Lower leg skin (tissue), 4 donors: ENCODE data around the gene IZUMO1. TPM values are rescaled to one million over a fixed set of nuclear protein-coding genes. Genes with fewer than 3 reads are reported as not detected.
"Not testable (repeated sequence)": the region's sequence is repeated elsewhere in the genome, so short reads cannot be mapped to it uniquely, and the experiment has no call there.

ENCODE experiments used
- DNase-seq, 2 donors: peaks; one replicate each; pipeline ENCODE4 v3.0.0-alpha.2; 2019; ENCODE audit warnings: low spot score in 2 of 2
- H3K4me3 ChIP-seq: fragments of 200-600 bp; sonication (generic); 2 replicates; pipeline ENCODE4 v1.5.1; 2017; ENCODE audit warnings: mild to moderate bottlenecking, low read depth; ENCODE audit not compliant: poor library complexity, severe bottlenecking
- POLR2A ChIP-seq, 2 donors: fragments of 450-650 bp; IDR thresholded peaks; one replicate each; pipeline ENCODE4 v1.6.1; 2016 to 2017; ENCODE audit warnings: antibody characterized with exemption in 2 of 2, mild to moderate bottlenecking in 1 of 2, moderate library complexity in 1 of 2
- WGBS, 2 donors: methylation state at CpG; one replicate each; pipeline ENCODE4 v1.1.5; 2018; 5-methylcytosine and 5-hydroxymethylcytosine counted together
- intact Hi-C: fragments of 100-400 bp; cut with DNase I; formaldehyde crosslinking; loops from one replicate; pipeline ENCODE4 v1.15.0; 2023; ENCODE audit warnings: low total_unique reads
- total RNA-seq, 4 donors: library from RNA; depleted of rRNA; stranded (reverse); fragments of >200 nt; gene quantifications; one replicate each; pipeline ENCODE4 v1.1.0, GENCODE V29; 2016
- TF ChIP-seq, protein P1 (sequence below), 3 donors: fragments of 450-650 bp; IDR thresholded peaks; one replicate each; pipeline ENCODE4 v1.5.1; 2016; ENCODE audit warnings: antibody characterized with exemption in 3 of 3, mild to moderate bottlenecking in 3 of 3, moderate library complexity in 2 of 3

Gene IZUMO1
- total RNA-seq, 4 donors from 2014 or later = not detected

- H3K4me3 ChIP-seq = no peak overlapping the region
- no peak for TF ChIP-seq POLR2A (IDR thresholded peaks at IDR 0.05)
- TF ChIP-seq, protein P1, sequence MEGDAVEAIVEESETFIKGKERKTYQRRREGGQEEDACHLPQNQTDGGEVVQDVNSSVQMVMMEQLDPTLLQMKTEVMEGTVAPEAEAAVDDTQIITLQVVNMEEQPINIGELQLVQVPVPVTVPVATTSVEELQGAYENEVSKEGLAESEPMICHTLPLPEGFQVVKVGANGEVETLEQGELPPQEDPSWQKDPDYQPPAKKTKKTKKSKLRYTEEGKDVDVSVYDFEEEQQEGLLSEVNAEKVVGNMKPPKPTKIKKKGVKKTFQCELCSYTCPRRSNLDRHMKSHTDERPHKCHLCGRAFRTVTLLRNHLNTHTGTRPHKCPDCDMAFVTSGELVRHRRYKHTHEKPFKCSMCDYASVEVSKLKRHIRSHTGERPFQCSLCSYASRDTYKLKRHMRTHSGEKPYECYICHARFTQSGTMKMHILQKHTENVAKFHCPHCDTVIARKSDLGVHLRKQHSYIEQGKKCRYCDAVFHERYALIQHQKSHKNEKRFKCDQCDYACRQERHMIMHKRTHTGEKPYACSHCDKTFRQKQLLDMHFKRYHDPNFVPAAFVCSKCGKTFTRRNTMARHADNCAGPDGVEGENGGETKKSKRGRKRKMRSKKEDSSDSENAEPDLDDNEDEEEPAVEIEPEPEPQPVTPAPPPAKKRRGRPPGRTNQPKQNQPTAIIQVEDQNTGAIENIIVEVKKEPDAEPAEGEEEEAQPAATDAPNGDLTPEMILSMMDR (IDR thresholded peaks at IDR 0.05) = no peak
- intact Hi-C loops = no loop called here
- 15 to 24% methylated on average over 12 of the region's 12 CpGs for WGBS, 2 donors
- DNase-seq = no peak
These were observed 26.5 kb downstream of the IZUMO1 start for GRCh38 chr19:48720251-48720612.

DNA sequence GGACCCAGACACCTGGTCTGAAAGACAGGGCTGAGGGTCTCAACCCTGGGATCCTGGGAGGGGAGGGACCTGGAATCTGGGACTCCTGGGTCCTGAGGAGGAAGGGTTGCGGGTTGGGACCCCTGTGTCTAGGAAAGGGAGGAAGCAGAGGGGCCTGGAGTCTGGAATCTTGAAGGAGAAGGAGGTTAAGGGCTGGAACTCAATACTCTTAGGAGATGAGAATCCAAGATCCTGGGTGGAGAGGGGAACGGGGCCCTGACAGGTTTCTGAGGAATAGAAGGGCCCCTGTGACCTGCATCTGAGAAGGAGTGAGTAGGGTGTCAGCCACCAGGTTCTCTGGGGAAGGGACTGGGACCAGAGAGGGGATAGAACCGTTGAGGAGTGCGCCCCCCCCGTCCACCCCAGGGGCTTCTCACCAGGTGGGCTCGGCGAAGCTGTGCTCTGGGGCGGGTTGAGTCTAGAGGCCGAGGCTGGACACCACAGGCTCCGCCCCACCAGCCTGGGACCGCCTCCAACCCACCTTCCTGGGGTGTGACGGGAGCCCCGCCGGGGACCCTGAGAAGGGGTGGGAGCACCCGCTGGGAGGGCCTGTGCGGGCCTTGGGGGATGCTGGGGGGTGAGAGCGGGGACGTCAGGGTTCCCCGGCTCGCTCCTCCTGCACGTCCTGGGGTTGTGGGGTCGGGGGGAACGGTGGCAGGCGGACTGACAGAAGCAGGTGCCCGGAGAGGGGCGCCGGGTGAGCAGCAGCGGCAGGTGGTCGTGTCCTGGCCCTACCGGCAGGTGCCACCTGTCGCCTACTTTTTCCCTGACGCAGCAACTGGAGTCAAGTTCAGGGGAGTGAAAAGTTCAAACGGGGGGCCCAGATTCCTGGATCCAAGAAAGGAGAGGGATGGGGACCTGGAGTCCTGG lies 27.2 kb downstream of the IZUMO1 start, which contains the start of gene MAMSTR:
TSS of gene MAMSTR (minus strand) at position 463 of the 909 bp plus-strand sequence. CDS start 694 bp downstream, outside the sequence.
- TF ChIP-seq, protein P1 (IDR thresholded peaks at IDR 0.05) = no peak
- TF ChIP-seq POLR2A (IDR thresholded peaks at IDR 0.05) = no peak
- H3K4me3 ChIP-seq = no peak within 1 kb of the TSS
- WGBS, 2 donors = 75 to 82% methylated on average over 31 to 33 of the region's 33 CpGs
- no peak for DNase-seq
- intact Hi-C loops = no loop called here

DNA sequence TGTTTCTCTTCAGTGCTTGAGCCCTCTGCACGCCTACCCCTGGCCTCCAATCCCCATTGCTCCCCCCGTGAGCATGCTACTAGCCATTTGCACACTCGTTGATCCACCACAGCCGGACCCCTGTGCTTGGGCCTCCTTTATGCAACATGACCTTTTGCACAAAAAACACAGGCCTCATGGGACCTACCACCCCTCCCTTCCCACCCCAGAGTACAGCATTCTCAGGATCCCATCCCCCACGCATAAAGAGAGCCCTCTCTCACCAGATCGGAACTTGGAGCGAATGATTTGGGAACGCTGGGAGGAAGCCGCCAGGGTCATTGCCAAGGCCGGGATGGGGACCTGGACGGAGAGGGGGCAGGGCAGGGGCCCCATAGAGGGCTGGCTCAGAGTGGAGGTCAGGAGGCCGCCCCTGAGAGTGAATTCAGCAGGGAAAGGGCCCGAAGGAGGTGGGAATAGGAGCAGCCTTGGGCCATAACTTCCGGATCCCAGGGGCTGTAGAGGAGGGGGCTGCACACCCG lies 27.9 kb downstream of the IZUMO1 start:
- TF ChIP-seq POLR2A (IDR thresholded peaks at IDR 0.05) = no peak
- TF ChIP-seq, protein P1 (IDR thresholded peaks at IDR 0.05) = no peak
- DNase-seq = no peak

DNA sequence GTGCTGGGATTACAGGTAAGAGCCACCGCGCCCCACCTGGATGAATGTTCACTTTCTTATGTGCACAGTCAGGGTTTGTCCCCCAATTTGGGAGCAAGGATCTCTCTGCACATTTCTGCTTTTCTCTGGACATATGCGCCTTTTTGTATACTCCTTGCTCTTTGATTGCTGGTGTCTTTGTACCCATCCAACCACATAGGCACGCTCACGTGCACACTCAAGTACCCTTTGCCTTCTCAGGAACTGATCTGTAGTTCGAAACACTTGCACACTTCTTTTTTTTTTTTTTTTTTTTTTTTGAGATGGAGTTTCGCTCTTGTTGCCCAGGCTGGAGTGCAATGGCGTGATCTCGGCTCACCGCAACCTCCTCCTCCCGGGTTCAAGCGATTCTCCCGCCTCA lies 28.6 kb downstream of the IZUMO1 start:
- WGBS, 2 donors = 95 to 98% methylated on average over 13 of the region's 13 CpGs
- intact Hi-C loops, DNase-seq, H3K4me3 ChIP-seq: not testable (repeated sequence)

More for the DNA sequence above, 27.9 kb downstream of the IZUMO1 start:
- no peak overlapping the region for H3K4me3 ChIP-seq
- intact Hi-C loops = no loop called here
- WGBS, 2 donors = 75 to 79% methylated on average over 15 of the region's 15 CpGs

GRCh38 chr19:48716562-48717291 lies 30.0 kb downstream of the IZUMO1 start:
- no peak for TF ChIP-seq POLR2A (IDR thresholded peaks at IDR 0.05)
- TF ChIP-seq, protein P1 (IDR thresholded peaks at IDR 0.05) = no peak
- intact Hi-C loops = no loop called here
- no peak overlapping the region for H3K4me3 ChIP-seq
- WGBS, 2 donors = 16 to 23% methylated on average over 14 to 23 of the region's 24 CpGs
- no peak for DNase-seq

GRCh38 chr19:48715681-48716171 lies 31.0 kb downstream of the IZUMO1 start:
- 29 to 42% methylated on average over 19 of the region's 19 CpGs for WGBS, 2 donors
- intact Hi-C loops = no loop called here
- no peak for DNase-seq
- no peak overlapping the region for H3K4me3 ChIP-seq
- no peak for TF ChIP-seq POLR2A (IDR thresholded peaks at IDR 0.05)
- TF ChIP-seq, protein P1 (IDR thresholded peaks at IDR 0.05) = no peak
